ENCODE measurements around the gene ATP11A.

- TF ChIP-seq, protein P1, sequence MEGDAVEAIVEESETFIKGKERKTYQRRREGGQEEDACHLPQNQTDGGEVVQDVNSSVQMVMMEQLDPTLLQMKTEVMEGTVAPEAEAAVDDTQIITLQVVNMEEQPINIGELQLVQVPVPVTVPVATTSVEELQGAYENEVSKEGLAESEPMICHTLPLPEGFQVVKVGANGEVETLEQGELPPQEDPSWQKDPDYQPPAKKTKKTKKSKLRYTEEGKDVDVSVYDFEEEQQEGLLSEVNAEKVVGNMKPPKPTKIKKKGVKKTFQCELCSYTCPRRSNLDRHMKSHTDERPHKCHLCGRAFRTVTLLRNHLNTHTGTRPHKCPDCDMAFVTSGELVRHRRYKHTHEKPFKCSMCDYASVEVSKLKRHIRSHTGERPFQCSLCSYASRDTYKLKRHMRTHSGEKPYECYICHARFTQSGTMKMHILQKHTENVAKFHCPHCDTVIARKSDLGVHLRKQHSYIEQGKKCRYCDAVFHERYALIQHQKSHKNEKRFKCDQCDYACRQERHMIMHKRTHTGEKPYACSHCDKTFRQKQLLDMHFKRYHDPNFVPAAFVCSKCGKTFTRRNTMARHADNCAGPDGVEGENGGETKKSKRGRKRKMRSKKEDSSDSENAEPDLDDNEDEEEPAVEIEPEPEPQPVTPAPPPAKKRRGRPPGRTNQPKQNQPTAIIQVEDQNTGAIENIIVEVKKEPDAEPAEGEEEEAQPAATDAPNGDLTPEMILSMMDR (conservative IDR thresholded peaks at IDR 0.05; ENCODE audit: low read depth in 2 of 2) = no peak
- TF ChIP-seq JUNB (IDR thresholded peaks at IDR 0.05; ENCODE audit: unreplicated experiment) = no peak
- no peak for TF ChIP-seq EZH2 (IDR thresholded peaks at IDR 0.05; ENCODE audit: low read depth, unreplicated experiment)
- no peak for TF ChIP-seq POLR2AphosphoS5 (IDR thresholded peaks at IDR 0.05; ENCODE audit: low read depth)
- no peak for TF ChIP-seq EZH2phosphoT487 (IDR thresholded peaks at IDR 0.05; ENCODE audit: unreplicated experiment)
- TF ChIP-seq NANOG (IDR thresholded peaks at IDR 0.05; ENCODE audit: borderline replicate concordance) = no peak
- no peak for TF ChIP-seq ETS1 (IDR thresholded peaks at IDR 0.05)
- no peak for TF ChIP-seq ZNF114 (CRISPR knock-in tag; IDR thresholded peaks at IDR 0.05)
- no peak for TF ChIP-seq STAT1 (IDR thresholded peaks at IDR 0.05; ENCODE audit: unreplicated experiment)
- no peak for TF ChIP-seq REST (IDR thresholded peaks at IDR 0.05; ENCODE audit: unreplicated experiment)
- TF ChIP-seq CREB1 (CRISPR knock-in tag; IDR thresholded peaks at IDR 0.05; ENCODE audit: low read depth) = no peak
- TF ChIP-seq, protein P2, sequence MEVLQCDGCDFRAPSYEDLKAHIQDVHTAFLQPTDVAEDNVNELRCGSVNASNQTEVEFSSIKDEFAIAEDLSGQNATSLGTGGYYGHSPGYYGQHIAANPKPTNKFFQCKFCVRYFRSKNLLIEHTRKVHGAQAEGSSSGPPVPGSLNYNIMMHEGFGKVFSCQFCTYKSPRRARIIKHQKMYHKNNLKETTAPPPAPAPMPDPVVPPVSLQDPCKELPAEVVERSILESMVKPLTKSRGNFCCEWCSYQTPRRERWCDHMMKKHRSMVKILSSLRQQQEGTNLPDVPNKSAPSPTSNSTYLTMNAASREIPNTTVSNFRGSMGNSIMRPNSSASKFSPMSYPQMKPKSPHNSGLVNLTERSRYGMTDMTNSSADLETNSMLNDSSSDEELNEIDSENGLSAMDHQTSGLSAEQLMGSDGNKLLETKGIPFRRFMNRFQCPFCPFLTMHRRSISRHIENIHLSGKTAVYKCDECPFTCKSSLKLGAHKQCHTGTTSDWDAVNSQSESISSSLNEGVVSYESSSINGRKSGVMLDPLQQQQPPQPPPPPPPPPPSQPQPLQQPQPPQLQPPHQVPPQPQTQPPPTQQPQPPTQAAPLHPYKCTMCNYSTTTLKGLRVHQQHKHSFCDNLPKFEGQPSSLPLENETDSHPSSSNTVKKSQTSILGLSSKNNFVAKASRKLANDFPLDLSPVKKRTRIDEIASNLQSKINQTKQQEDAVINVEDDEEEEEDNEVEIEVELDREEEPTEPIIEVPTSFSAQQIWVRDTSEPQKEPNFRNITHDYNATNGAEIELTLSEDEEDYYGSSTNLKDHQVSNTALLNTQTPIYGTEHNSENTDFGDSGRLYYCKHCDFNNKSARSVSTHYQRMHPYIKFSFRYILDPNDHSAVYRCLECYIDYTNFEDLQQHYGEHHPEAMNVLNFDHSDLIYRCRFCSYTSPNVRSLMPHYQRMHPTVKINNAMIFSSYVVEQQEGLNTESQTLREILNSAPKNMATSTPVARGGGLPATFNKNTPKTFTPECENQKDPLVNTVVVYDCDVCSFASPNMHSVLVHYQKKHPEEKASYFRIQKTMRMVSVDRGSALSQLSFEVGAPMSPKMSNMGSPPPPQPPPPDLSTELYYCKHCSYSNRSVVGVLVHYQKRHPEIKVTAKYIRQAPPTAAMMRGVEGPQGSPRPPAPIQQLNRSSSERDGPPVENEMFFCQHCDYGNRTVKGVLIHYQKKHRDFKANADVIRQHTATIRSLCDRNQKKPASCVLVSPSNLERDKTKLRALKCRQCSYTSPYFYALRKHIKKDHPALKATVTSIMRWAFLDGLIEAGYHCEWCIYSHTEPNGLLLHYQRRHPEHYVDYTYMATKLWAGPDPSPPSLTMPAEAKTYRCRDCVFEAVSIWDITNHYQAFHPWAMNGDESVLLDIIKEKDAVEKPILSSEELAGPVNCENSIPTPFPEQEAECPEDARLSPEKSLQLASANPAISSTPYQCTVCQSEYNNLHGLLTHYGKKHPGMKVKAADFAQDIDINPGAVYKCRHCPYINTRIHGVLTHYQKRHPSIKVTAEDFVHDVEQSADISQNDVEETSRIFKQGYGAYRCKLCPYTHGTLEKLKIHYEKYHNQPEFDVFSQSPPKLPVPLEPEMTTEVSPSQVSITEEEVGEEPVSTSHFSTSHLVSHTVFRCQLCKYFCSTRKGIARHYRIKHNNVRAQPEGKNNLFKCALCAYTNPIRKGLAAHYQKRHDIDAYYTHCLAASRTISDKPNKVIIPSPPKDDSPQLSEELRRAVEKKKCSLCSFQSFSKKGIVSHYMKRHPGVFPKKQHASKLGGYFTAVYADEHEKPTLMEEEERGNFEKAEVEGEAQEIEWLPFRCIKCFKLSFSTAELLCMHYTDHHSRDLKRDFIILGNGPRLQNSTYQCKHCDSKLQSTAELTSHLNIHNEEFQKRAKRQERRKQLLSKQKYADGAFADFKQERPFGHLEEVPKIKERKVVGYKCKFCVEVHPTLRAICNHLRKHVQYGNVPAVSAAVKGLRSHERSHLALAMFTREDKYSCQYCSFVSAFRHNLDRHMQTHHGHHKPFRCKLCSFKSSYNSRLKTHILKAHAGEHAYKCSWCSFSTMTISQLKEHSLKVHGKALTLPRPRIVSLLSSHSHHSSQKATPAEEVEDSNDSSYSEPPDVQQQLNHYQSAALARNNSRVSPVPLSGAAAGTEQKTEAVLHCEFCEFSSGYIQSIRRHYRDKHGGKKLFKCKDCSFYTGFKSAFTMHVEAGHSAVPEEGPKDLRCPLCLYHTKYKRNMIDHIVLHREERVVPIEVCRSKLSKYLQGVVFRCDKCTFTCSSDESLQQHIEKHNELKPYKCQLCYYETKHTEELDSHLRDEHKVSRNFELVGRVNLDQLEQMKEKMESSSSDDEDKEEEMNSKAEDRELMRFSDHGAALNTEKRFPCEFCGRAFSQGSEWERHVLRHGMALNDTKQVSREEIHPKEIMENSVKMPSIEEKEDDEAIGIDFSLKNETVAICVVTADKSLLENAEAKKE (CRISPR knock-in tag; IDR thresholded peaks at IDR 0.05) = no peak
- no peak for TF ChIP-seq ZNF331 (CRISPR knock-in tag; IDR thresholded peaks at IDR 0.05; ENCODE audit: low read depth)
These were observed 122.6 kb downstream of the ATP11A start for GRCh38 chr13:112812306-112813055.

All from GM23338 (cell line).